Glutamatergic neuron (in vitro differentiated cells): ENCODE results near the gene TMX3. TPM values are rescaled to one million over a fixed set of nuclear protein-coding genes. Genes with fewer than 3 reads are reported as not detected.
A peak's percentile ranks its signal among the peaks of the same experiment; 100 is the strongest.

Experiments used
- DNase-seq: peaks from one replicate; pipeline ENCODE4 v3.0.0; 2022
- H3K27ac Mint-ChIP-seq: one replicate; pipeline ENCODE4 v1.8.0; 2020; ENCODE audit warnings: mild to moderate bottlenecking, mixed read lengths, inconsistent platforms; ENCODE audit not compliant: unreplicated experiment
- H3K27me3 Mint-ChIP-seq: one replicate; pipeline ENCODE4 v1.8.0; 2020; ENCODE audit warnings: mild to moderate bottlenecking, moderate library complexity, mixed read lengths, inconsistent platforms; ENCODE audit not compliant: unreplicated experiment
- H3K36me3 Mint-ChIP-seq: one replicate; pipeline ENCODE4 v1.8.0; 2020; ENCODE audit warnings: mild to moderate bottlenecking, mixed read lengths, inconsistent platforms; ENCODE audit not compliant: unreplicated experiment
- H3K4me1 Mint-ChIP-seq: one replicate; pipeline ENCODE4 v1.8.0; 2020; ENCODE audit warnings: mild to moderate bottlenecking, low read depth, mixed read lengths, inconsistent platforms; ENCODE audit not compliant: unreplicated experiment
- H3K4me3 Mint-ChIP-seq: one replicate; pipeline ENCODE4 v1.8.0; 2020; ENCODE audit warnings: mild to moderate bottlenecking, mixed read lengths, inconsistent platforms; ENCODE audit not compliant: unreplicated experiment
- H3K9me3 Mint-ChIP-seq: one replicate; pipeline ENCODE4 v1.8.0; 2020; ENCODE audit warnings: mild to moderate bottlenecking, moderate library complexity, mixed read lengths, inconsistent platforms; ENCODE audit not compliant: unreplicated experiment
- CTCF ChIP-seq: fragments of 200-600 bp; sonication (generic); IDR thresholded peaks from one replicate; pipeline ENCODE4 v1.5.0; 2021; ENCODE audit not compliant: partially characterized antibody, unreplicated experiment
- long read RNA-seq: library from polyadenylated mRNA; unstranded; transcript quantifications from one replicate; pipeline ENCODE4 v2.0.0, GENCODE V29; 2020; ENCODE audit not compliant: unreplicated experiment
- total RNA-seq: library from RNA; stranded (reverse); fragmentation: NEBNext Ultra II Directional; extraction: Animal tissue kit (Norgen Biotek cat#: 25700); gene quantifications from one replicate; pipeline ENCODE4 v1.2.1, GENCODE V29; 2021; ENCODE audit not compliant: unreplicated experiment

The TMX3 gene
- 68.6 TPM for total RNA-seq
- long read RNA-seq, partial matches to known transcripts: 1 of 5 reads
- long read RNA-seq, other reads (novel, unspliced or antisense): 3 of 5 reads

DNA sequence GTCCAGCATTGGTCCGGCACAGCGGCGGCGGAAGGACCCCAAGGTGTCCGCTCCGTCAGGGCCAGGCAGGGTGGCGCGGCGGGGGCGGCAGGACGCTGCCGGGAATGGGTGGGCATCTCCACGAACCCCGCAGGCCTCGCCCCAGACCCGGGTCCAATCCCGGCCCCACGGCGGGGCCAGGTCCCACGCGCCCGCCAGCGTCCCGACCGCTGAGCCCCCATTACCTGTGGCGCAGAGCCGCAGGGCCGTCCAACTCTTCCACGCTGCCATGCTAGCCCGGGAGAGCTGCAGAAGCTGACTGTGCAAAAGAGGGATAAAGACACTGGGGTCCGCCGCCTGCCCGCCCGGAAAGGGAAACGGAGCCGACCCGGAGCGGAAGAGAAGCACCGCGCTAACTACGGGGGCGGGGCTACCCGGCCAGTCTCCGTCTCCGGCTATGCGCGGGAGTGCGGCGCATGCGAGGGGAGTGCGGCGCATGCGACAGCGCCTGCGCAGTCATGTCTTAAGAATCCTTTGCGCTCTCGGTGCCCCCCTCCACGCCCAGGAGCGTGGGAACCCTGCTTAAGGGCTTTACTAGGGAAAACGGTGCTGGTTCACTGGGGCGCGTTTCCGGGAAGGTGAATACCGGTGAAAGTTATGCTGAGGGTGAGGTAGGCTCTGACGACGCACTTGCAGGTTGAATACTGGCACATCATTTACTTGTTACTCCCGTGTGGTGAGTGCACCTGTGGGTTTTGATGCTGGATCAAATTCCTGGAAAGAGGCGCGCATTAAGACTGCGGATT lies at the start of gene TMX3:
Gene TMX3 (minus strand): TSS at position 397 of the 785 bp plus-strand sequence. CDS start 127 bp downstream, at position 270.
- Mint-ChIP-seq H3K27me3 (peaks cover 3% of the 10 kb centered on the region), H3K4me1 (peaks cover 6% of the 10 kb centered on the region), H3K36me3 (no peaks in the 10 kb centered on the region), H3K9me3 (no peaks in the 10 kb centered on the region), H3K27ac (peak within 1 kb of the TSS; percentile 82), H3K4me3 (peak within 1 kb of the TSS; percentile 95)
- TF ChIP-seq CTCF: no peak
- DNase-seq: peak; percentile 95

- DNase-seq: no peak
- Mint-ChIP-seq H3K9me3 (peaks cover 6% of the 10 kb centered on the region), H3K27ac (peak overlapping the region; percentile 39), H3K4me3 (no peak overlapping the region), H3K36me3 (peaks cover 5% of the 10 kb centered on the region), H3K27me3 (no peaks in the 10 kb centered on the region), H3K4me1 (peaks cover 27% of the 10 kb centered on the region)
- no peak for TF ChIP-seq CTCF
Observed at GRCh38 chr18:68764016-68764415, 49.1 kb upstream of the TMX3 start.

GRCh38 chr18:68763083-68763482 lies 48.2 kb upstream of the TMX3 start:
- Mint-ChIP-seq H3K4me3 (peak overlapping the region; percentile 61), H3K4me1 (peaks cover 27% of the 10 kb centered on the region), H3K9me3 (peaks cover 6% of the 10 kb centered on the region), H3K27ac (peak overlapping the region; percentile 85), H3K36me3 (peaks cover 10% of the 10 kb centered on the region), H3K27me3 (no peaks in the 10 kb centered on the region)
- no peak for DNase-seq
- TF ChIP-seq CTCF: no peak

GRCh38 chr18:68759308-68759707 lies 44.4 kb upstream of the TMX3 start:
- Mint-ChIP-seq H3K4me3 (no peak overlapping the region), H3K9me3 (peaks cover 5% of the 10 kb centered on the region), H3K27me3 (no peaks in the 10 kb centered on the region), H3K36me3 (peaks cover 10% of the 10 kb centered on the region), H3K4me1 (peaks cover 16% of the 10 kb centered on the region), H3K27ac (peak overlapping the region; percentile 36)
- no peak for DNase-seq
- no peak for TF ChIP-seq CTCF

- Mint-ChIP-seq H3K27ac (no peak overlapping the region), H3K36me3 (peaks cover 10% of the 10 kb centered on the region), H3K9me3 (peaks cover 5% of the 10 kb centered on the region), H3K27me3 (no peaks in the 10 kb centered on the region), H3K4me3 (no peak overlapping the region), H3K4me1 (no peaks in the 10 kb centered on the region)
- DNase-seq: no peak
- no peak for TF ChIP-seq CTCF
Observed at GRCh38 chr18:68757126-68757525, 42.2 kb upstream of the TMX3 start.
